SK-N-DZ (cell line): ENCODE measurements around the gene RARB.

Source experiments
- DNase-seq: peaks from one replicate; pipeline ENCODE4 v3.0.0-alpha.2; 2015; ENCODE audit warnings: low spot score

The RARB gene

DNA sequence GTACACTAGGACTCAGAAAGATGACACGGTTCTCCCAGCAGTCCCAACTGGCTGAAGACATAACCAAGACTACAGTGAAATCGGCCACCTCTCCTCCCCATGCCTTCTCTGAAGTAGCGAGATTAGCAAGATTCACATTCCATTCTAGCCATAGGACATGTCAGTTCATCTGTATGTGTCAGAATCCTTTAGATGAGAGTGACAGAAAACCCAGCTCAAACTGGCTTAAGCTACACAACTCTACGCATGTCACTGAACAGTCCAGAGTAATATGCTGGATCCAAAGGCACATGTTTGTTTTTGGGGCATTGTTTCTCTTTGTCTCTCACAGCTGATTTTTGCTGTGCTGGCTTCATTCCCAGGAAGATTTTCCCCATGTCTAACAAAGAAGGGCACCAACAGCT lies 75.8 kb downstream of the RARB start:
- no peak for DNase-seq

DNA sequence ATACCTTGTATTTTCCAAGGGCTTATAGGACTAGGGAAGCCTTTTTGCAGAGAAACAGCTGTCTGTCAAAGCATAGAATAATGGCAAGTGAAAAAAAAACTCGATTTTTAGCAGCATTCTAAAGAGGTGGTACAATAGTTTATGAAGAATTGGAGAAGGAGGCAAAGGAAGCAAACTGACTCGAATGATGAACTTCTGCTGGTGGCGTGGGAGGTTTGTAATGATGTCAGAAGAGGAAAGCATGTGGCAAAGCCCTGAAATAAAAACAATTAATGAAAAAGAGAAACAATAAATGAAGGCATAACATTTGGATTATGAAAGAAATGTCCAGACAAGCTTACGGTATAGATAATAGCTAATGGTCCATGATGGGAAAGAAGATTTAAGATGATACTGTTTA lies 77.5 kb downstream of the RARB start:
- no peak for DNase-seq

DNA sequence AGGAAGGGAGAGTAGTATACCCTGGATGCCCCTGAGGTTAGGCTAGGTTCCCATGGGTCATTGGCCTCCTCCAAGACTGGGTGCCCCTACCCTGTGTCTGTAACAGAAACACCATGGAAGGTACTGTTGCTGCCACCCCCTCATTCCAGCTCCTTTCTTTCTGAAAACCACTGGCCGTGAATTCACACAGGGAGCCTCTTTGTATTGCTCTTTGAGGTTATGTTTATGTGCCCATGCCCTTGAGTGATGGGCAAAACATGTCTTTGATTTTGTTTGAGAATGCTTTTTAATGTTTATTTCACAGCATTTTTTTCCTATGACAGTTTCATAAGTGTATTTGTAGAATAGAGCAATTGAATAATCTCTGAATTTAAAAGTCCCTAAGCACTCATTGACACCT lies 79.7 kb downstream of the RARB start:
- DNase-seq = no peak

DNA sequence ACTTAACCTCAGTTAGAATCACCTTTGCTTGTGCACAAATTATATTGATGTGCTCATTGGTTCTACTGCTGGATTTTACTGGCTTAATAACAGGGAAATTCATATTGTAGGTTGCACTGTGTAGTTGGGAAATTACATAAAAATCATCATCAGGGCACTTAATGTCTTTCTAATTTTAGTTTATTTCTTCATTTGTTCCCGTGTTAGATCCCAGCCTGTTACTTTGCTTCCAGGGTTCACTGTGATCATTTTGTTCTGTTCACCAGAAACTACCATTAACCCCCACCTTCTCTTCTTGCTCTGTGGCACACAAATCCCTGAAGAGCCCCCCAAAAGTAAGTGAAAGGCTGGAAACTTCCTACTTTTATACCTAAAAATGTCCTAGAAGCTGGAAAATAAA lies 80.4 kb downstream of the RARB start:
- no peak for DNase-seq

DNA sequence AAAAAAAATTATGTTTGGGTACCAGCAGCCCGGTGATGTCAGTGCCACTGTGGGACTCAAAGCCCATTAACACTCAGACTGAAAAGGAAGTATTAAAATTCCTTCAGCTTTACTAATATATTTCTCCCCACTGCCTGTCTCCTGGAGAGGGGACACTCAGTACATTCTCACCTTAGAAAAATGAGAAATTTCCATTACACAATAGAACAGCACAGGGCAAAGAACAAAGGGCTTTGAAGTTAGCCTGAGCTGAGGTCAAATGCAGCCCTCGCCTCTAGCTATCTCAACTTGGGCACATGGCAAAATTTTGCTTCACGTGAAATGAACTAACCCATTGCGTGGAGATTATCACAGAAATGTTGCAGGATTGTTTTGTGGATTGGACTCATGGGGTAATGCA lies 80.8 kb downstream of the RARB start:
- no peak for DNase-seq

DNA sequence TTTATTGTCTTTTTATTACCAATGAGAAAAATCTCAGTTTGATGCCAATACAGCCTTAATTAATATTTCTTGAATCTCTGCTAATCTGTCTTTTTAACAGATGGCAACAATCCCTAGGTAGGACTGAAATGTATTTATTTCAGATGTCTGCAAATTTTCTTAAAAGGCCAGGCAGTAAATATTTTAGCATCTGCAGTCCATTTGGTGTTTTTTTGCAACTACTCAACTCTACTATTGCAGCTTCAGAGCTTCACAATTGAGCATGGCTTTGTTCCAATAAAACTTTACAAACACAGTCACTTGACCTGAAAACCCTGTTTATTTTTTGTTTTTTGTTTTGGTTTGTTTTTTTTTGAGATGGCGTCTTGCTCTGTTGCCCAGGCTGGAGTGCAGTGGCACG lies 82.7 kb downstream of the RARB start:
- DNase-seq = no peak

DNA sequence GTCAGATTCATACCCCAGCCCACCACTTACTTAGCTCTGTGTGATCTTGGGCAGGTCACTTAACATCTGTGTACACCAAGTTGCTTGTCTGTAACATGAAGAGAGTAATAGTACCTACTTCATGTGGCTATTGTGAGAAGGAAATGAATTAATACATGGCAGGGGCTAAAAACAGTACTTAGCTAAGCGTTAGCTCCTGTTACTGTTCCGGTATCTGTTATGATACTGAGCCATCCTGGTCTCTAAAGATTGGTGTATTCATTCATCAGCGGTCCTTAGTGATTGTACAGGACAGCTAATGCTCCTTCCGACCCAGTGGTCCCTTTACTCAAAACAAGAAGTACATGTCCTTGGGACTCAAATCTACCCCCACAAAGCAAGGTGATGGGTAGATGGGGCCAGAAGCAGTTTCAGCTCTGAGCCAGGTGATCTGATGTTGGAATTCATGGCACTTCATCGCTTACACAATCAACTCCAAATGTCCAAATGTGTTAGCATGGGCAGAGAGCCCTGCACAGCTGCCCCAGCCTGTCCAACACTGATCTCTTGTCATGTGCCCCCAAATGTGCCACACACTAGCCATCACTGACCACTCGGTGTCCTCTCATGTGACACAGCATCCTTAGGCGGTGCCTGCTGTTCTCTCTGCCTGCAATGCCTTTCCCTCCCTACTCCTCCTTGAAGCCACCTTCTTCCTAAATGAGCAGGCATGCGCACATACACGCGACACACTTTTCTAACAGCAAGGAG lies 84.1 kb downstream of the RARB start:
- DNase-seq = no peak

DNA sequence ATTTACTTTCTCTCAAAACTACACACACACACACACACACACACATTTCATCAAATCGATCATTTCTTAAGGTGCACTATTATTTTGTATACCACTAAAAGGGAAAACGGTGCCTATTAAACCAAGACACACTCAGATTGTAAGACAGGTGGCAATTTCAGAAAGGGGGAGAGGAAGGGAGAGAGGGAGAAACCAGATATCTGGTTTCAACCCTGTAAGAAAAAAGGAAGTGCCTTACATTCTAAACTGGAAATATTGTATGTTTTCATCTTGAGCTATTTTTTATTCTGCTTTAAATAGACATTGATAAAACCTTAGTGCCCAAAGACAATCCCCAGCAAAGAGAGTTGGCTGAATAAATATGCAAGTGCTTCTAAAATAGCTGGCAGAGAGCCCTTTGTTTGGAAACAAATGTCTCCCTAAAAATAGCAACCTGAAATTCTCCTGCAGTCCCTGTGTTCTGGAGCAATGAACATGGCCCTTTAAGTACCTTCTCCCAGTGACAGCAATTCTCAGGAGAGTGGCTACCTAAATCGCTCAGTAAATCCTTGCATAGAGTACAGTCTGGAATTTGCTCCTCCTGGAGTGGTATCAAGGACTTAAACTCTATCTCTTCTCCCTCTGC lies 85.7 kb downstream of the RARB start:
- DNase-seq = no peak

DNA sequence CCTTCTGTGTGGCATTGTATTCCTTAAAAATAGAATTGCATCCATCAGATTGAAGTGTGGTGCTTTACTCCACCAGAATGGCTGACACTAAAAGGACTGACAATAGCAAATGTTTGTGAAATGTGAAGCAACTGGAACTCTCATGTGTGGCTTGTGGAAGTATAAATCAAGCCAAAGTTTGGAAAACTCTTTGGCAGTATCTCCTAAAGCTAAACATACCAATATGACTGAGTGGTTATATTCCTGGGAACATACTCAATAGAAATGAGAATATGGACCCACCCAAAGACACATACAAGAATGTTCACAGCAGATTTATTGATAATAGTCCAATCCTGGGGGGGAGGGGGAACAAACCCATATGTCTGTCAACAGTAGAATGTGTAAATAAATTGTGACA lies 87.1 kb downstream of the RARB start:
- no peak for DNase-seq

DNA sequence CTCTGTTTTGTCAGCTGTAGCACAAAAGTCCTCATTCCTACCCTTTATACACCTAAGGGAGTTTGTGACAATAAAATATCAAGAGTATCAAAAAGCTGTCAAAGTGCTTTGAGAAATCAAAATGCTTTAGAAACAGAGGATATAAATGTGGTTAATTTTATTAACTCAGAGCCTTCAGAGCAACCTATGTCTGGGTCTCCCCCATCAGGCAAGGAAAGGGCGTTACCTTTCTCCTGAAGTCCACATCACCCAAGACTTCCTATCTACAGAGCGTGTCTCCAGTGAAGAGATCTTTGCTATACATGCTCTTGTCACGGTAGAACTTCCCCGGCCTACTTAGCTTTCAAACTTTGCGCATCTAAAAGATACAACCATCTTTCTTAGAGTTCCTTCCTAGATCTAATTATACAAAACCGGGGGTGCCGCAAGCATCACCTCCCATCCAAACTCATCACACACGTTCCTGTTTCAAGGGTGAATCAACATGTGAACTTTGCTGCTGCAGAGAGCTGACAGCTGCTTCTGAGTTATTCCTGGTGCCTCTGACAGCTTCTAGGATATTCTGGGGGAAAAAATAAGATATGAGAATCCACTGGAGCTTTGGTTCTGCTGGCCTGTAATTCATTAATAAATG lies 93.0 kb downstream of the RARB start:
- DNase-seq = no peak

DNA sequence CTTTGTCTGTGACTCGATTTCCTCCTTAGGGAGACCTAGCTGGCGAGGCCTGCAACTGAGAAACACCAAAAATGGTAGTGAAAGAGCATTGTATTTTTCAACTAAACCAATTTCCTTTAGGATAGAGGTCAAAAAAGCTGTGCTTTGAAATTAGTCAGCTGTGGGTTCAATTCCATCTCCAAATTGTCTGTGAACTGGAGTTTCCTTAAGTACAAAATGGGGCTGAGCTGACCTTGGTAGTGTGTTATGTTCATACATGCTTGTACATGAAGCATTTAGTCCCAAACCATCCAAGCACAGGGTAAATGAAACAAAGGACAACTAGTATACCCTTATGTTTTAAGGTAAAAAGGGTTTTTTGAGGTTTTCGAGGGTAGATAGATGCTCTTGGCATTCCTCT lies 99.3 kb downstream of the RARB start:
- DNase-seq = no peak

DNA sequence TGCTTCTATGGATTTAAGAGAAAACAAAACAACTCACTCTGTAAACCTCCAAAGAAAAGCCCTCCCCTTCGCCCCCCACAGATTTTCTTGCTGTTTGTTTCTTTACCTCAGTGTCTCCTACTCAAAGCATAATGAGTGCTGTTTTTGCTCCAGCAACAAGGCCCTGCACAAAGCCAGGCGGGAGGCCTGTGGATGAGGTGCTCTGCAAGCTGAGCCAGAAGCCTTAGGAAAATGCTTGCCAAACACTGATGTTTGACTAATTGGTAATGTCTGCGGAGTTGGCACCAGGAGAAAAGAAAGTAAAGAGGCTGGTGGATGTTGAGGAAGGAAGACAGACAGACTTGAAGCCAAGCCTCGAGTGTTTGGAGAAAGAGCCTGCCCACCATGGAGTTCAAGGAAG lies 99.7 kb downstream of the RARB start:
- no peak for DNase-seq

DNA sequence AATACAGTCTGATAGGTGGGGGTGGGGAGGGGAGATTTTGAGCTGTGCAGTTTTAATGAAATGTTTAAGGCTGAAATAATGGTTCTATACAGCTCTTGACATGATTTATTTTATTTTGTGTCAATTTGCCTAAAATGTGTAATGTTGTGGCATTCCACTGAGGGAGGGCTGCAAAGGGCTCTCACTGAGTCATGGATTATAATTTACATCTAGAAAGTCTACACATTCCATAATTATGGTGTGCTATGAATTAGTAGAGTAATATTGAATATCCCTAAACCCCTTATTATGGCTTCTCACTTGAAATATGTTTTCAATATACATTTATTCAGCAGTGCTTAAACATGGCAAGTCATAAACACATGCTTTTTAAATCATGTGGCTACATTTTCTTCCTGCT lies 103.9 kb downstream of the RARB start:
- no peak for DNase-seq

DNA sequence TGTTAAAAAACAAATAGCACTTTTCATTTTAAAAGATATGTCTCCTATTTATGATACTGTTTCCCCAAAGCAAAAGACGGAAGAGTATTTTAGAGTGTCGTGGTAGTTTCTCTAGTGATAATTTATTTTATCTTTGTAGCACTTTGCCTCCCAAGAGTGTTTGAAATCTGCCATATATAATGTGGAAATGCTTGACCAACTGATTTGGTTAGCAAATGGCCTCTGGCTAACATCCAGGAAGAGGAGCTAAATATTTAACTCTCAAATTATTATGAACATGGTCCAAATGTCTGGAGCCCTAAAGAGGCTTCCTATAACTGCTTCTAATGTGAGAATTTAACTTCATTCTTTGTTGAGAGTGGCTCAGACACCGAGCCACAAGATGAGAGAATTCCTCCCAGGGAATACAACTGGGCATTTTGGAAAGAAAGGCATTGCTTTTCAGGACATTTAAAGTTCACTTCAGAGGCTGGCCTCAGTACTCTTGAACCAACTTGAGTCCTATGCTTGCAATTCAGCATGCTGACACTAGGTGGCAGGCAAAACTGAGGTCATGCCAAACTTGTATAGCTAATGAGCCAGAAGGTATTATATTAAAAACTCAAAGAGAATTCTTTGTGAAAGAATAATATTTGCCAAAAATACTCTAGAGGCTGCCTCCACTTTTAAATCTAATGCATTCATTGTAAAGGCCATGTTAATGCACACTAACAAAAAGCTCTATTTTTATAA lies 104.5 kb downstream of the RARB start:
- DNase-seq = no peak

DNA sequence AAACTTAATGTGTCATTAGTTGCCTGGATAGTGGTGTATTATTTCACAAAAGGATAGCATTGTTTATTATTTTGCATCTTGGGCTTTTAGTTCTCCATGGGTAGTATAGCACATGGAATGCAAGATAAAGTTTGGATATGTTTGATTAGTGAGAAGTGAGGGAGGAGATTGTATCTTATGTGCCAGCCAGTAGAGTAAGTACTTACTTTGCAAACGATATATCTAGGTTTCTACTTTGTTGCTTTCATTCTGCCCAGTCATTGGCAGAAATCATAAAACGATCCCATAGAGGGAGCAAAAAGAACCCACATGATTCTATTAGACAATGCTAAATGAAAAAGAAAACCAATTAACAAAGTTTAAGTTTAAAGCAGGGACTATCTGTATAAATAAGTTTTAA lies 105.3 kb downstream of the RARB start:
- no peak for DNase-seq

DNA sequence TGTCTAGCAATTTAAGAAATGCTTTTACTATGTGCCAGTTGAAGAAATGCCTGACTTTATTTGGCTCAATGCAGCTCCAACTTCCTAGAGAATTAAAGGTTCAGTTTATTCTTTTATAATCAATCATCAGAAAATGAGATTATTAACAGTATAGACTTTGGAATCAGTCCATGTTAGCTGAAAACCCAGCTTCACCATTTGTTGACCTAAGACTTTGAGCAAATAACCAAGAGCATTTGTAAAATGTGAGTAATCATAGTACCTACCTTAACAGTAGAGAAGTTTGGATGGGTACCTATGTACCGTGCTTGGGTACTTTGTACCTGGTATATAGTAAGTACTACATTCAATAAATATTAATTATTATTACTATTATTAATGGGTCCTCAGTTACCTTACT lies 105.9 kb downstream of the RARB start:
- no peak for DNase-seq

DNA sequence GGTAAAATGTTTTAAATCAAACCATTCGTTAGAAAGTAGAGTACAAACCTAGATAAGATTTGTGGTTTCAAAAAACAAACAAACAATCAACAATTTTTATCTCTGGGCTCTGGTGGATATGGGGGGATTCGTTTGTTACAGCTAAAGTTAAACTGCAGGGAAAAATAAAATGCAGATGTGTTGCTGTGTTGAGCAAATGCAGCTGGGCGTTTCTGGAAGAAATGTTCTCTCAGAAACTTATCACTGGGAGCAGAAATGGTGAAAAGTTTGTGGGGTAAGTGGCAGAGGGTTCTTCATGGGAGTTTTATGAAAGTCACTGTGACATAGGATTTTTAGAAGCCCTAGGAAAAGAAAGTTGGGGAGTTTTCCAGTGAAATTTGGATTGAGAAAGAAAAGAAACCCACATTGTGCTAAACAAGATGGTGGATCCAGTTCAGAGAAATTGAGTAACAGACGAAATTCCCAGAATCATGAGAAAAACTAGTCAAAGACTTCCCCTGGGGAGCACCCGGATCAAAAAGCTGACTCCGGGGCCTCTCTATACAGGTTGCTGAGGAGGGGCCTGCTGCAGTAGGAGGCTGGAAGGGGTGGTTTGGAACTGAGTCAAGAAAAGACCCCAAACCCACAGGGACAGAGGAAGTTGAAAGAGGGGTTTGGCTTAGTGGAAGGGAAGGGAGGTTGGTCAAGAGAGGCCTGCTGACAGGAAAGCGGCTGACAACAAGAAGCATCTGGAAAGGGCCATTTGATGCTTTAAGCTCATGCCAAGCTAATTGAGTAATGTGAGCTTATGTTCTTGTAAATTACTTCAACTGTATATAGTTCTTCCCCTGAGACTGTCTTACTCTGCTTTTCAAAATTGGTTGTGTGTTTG lies 108.7 kb downstream of the RARB start:
- DNase-seq = no peak

DNA sequence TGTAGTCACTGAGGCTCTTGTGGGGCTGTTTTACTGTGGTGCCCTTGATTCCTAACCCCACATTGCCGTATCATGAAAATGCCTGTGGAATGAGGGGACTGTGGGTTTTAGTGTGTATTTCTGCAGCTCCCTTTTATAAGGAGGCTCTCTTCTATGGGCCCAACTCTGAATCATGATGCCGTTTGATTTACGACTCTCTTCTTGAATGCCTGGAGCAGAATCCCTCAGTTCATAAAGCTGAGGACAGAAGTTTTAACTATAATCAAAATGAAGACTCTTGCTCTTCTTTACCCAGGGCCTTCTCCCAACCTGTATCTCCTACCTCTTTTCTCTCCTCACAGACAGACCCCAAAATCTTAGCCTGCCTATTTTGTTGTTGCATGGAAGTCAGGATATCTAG lies 109.5 kb downstream of the RARB start:
- no peak for DNase-seq

DNA sequence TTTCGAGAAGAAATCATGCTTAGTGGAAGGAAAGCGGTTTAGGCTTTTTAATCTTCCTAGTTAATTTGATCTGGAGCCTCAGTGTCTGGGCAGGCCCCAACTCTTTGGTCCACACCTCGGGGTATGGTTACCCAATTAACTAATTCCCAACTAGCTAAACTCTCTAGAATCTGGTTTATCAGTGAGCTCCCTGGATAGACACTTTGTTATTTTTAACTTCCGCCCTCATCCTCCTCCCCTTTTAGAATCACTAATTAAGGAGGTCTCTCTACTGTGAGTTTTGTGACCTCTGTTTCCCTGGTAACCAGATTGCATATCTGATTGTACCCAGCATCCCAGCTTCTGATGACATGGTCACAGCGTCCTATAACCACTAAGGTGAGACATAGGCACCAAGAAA lies 112.2 kb downstream of the RARB start:
- peak; percentile 75 for DNase-seq

DNA sequence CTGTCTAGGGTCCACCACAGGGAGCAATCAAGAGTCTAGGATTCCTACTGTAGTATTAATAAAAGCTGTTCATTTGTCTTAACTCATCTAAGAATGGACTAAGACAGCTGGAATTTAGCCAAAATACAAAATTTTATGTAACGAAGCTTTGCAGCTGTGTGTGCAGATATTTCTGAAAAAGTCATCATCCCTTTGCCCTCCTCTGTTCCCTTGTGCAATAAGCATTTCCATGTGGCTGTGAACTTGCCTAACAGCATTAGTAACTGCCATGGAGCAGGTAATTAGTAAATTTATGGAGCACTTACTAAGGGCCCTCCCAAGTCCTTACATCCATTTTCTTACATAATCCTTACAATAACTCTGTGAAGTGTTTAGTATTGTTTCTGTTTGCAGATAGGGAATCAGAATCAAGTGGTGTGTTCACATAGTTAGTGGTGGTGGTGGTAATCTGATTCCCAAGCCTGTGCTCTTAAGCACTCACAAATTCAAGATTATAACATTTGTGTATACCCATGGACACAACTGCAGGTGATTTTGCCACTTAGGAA lies 114.5 kb downstream of the RARB start:
- peak; percentile 23 for DNase-seq

DNA sequence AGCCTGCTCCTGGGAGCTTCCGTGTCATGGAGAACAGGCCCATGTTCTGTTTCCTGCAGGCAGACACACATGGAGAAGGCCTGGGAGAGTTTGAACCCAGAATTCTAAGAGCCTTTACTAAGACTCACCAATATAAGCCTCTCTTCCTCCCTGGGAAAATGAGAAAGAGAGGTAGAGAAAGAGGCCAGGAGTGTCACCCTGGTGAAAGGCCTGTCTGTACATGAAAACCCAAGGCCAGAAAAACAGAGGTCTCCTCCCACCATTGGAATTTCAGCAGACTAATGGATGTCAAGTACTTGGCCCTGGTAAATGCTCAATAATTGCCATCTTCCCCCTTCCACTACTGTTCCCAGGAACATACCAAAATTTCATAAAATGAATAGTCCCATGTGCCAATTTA lies 119.0 kb downstream of the RARB start:
- no peak for DNase-seq
